GM19397 (cell line): ENCODE results near the gene LRMDA.

Source experiments
- ATAC-seq: cut with Tn5 transposase; IDR thresholded peaks from one replicate; pipeline ENCODE4 v1.9.1; 2021; ENCODE audit warnings: mild to moderate bottlenecking, moderate library complexity; ENCODE audit not compliant: unreplicated experiment

The LRMDA gene

DNA sequence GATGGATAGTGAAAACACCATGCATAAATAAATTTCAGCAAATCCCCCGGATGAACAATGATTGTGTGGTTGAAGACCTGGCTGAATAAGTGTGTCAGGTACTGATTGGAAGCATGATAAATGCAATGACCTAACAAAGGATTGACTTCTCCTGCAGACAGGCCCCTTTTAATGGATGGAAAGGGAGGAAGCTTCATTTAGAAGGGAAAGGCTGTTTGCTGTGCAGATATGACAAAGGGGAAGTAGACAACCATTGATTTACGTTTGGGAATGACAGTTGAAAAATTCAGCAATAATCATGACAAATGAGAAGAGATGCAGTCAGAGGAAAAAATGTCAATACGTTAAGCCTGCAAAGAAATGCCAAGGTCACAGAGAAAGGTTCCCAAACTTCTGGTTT is 503.8 kb downstream of the LRMDA start:
- no peak for ATAC-seq

DNA sequence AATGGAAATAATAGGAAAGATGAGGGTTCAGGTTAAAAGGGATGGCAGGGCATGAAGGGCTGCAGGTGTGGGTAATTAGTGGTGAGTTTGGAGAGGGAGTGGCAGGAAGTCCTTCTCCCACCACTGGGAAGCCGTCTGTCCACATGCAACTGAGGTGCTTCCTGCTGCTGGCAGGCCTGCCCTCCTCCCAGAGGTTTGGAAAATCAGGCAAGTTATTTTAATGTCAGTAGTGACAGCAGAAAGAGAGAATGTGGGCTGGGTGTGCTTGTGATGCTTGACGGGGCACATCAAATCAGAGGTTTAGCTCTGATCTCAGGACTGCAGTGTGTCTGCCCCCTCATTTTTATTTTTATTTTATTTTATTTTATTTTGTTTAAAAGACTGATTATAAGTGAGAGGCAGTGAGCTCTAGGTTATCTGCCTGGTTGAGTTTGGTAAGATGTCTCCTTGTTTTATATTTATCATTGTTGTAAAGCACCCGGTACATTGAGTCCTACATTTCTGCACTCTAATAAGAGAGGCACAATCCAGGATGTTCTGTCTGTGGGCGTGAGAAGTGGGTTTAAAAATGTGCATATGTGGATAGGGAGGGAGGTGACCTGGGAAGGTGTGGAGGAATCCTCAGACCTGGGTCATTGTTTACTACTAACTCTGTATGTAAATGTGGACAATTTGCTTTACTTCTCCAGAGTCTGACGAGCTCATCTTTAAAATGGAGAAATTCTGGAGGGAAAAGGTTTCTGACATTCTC is 504.4 kb downstream of the LRMDA start:
- ATAC-seq = no peak

DNA sequence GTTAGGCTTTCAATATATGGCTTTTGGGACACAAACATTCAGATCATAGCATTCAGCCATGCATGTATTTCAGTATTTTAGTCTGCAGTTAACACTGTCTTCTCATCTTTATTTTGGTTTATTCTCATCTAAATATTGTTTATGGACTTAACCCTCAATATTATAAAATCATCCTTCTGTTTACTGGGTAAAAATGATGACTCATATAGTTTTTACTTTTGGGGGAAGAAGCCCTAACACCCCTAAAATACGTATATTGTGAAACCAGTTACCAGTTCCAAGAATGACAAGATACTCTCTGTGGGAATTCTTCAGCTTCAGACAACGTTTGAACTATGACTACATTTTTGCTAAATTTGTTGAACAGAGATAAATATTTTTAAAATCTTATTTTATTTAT is 505.4 kb downstream of the LRMDA start:
- no peak for ATAC-seq

DNA sequence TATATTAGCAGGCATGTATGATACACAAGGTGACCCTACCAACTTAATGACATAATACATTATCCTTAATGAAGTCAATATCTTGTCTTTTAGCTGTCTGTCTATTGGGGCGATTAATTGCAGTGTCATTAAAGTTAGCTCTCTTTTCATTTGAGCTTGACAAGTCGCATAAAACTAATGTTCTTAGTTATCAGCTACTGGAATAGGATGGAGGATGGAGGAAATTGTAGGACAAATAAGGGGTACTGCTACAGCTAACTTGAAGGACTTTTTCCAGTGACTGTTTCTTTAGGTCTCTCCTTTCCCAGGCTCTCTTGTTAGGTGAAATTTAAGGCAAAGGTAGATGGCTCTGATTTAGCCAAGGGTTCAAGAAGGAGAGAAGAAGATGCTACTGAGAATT is 506.4 kb downstream of the LRMDA start:
- no peak for ATAC-seq

DNA sequence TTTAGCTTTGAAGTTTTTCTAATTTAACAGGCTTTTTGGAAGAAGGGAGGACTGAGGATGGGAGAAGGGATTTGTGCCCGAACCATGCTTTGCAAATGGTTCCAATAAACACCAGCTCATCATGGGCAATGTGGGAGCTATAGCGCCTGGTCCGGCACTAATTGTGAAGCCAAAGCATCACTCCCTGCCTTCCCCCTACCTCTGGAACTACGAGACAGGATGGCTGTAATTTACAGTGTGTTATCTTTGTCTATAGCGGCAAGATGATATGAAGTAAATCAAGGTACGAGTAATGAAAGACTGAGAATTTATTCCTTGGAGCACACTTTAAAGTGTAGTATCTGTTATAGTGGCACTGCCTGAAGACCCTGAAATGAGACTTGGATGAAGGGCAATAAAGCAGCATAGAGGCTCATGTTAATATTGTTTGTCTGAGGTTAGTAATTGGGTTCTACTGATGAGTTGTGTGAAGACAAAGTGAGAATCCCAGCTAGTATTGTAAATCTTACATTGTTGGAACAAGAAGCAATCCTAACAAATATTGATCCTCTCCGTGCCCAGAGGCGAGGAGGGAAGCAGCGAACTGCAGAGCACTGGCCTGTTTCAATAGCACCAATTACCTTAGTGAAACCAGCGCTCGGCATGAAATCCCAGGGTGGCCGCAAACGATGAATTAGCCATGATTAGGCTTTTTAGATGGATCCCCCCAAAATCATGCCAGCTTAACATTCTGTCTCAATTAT is 507.1 kb downstream of the LRMDA start:
- ATAC-seq = no peak

GRCh38 chr10:75939541-75939940 is 508.1 kb downstream of the LRMDA start:
- no peak for ATAC-seq

GRCh38 chr10:75940742-75941141 is 509.3 kb downstream of the LRMDA start:
- ATAC-seq = no peak

DNA sequence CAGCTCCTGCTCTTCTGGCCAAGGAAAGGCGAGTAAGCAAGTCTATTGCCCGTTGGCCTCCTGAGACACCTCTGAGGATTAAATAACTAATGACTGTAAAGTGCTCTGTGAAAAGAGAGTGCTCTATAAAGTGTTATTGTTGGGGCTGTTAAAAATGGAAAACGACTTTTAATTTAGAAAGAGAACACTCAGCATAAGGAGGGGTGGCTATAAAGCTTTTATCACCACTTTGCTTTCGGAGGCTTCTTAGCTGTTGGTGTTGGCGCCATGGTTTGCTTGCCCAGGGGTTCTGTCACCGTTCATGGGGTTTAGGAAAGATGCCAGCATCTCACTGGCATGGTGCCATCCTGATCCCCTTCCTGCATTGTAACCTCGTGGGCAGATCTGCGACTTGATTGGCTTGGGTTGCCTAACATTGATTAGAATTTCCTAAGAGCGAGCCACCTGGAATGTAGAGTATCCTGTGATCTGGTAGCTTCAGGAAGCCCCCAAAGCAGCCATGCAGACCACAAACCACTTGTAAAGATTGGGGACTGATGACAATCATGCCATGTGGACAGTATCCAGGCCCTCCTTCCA is 509.9 kb downstream of the LRMDA start:
- no peak for ATAC-seq

DNA sequence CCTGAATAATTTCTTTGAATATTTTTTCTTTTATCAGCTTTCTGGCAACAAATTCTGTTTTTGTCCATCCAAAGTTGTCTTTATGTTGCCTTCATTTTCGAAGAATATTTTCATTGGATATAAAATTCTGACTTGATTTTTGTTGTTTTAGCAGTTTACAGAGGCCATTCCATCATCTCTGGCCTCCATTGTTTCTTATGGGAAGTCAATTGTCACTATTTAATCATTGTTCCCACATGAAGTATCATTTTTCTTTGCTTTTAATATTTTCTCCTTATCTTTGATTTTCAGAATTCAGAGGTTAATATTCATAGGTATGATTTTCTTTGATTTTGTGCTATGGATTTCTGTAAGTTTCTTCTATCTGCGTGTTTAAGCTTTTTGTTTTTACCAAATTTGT is 512.6 kb downstream of the LRMDA start:
- ATAC-seq = no peak

GRCh38 chr10:75948583-75948982 is 517.2 kb downstream of the LRMDA start:
- ATAC-seq = no peak

GRCh38 chr10:75950307-75950706 is 518.9 kb downstream of the LRMDA start:
- no peak for ATAC-seq

DNA sequence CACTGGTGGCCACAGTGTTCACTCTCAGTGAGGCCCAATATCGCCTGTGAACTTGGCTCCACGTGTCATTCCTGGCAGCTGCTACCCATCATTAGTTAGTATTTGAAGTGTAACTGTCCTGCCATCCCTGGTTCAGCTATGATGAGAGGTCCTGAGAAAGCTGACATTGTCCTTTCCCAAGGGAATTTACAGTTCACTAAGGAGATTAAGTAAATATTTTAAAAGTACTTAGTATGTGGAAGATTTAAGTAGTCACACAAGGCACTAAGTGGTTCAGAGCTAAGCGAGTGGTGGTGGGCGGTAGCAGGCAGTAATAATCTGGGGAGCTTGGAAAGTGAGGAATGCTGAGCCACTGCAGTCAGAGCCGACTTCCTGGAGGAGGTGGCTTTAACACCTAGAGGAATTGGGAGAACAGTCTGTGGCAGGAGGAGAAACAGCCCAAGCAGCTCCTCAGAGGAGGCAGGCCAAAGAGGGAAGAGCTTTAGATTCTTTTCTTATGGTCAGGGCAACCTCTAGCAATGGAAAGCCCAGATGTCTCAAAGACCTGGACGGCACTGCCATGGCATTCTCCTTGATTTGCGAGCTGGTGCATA is 519.7 kb downstream of the LRMDA start:
- no peak for ATAC-seq

GRCh38 chr10:75951627-75952026 is 520.2 kb downstream of the LRMDA start:
- ATAC-seq = no peak

DNA sequence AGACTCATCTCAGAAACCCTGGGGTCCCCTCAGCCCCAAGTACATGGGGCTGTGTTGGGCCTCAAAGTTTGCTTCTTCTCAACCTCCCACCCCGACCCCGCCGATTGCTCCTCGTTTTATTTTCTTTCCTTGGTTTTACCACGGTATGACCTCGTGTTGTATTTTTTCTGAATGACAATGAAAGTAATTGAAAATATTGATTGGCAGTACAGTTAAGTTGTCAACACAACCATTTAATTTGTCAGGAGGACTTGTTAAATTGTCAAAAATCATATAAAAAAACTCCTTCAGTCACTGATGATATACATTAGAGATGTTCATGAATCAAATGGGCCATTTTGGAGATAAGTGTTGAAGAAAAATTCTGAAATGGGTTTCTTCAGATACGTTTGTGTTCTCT is 520.7 kb downstream of the LRMDA start:
- no peak for ATAC-seq

GRCh38 chr10:75954486-75954885 is 523.1 kb downstream of the LRMDA start:
- ATAC-seq = no peak

DNA sequence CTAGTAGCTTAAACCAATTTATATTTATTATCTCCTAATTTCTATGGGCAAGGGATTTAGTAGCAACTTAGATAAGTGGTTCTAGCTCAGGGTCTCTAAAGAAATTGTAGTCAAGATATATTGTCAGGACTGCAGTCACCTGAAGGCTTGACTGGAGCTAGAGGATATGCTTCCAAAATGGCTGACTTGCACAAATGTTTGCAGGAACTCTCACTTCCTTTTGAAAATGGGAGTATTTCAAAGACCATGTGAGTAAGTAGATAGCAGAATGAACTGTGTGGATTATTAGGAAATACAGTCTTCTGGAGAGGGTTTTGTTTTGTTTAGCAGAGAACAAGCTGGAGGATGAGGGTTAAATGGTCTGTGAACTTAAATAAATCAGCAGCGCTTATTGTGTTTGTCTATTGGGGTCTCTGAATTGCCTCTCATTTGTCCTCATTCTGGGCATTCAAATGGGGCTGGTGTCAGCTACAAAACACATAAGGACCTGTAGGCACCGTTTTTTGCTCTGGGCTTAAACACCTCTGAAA is 524.6 kb downstream of the LRMDA start:
- no peak for ATAC-seq

- no peak for ATAC-seq
Observed at GRCh38 chr10:75956624-75957023, 525.2 kb downstream of the LRMDA start.

- no peak for ATAC-seq
Observed at GRCh38 chr10:75957314-75958120, 526.1 kb downstream of the LRMDA start.

- no peak for ATAC-seq
Observed at GRCh38 chr10:75959209-75959608, 527.8 kb downstream of the LRMDA start.

DNA sequence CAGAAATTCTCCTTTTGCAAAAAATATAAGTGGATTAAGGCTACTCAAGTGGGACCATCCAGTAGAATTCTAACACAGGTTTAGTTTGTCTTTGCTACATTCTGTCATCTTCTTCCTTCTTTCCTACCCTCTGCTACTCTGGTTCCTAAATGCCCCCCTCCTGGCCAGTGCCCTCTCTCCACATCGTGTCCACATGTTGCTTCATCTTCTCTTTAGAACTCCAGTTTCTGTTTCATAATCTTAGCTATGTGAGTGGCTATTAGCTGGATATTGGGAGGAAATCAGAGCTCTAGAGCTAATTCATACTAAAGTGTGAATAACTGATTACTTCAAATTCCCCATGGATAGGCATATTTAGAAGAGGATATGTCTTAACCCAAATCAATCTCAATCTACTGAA is 528.5 kb downstream of the LRMDA start:
- no peak for ATAC-seq
